DMS53 treated with DMSO at 0.1 percent for 48 hours (cell line): Measurements from ENCODE around the gene C1QTNF5.

Source experiments
- DNase-seq: peaks from one replicate; lab custom pipeline; 2025; ENCODE audit not compliant: unreplicated experiment; lab: John Stamatoyannopoulos, UW

Gene C1QTNF5

DNA sequence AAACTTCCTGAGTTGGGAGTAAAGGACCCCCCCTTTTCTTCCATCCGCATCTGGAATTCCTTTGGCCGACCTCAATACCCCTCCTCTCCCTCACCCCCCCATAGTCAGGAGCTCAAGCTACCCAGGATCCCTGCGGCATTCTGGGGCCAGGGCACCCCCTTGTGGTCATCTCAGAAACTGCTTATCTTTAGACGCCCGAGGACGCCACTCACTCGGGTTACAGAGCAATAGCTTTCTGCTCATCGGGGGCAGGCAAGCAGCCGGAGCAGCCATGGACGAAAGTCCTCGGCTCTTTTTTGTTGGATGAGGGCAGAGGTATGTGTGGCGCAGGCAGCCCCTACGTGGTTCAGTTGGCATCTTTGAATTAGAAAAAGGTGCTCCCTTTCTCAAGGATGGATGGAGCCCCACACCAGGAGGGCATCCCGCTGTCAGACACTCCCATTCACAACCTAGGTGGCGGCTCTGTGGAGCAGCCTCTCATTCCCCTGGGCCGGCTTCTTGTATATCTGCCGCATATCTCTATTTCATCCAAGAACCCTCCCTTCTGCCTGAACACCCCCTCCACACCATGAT is 2.3 kb downstream of the C1QTNF5 start:
- peak; percentile 63 for DNase-seq

DNA sequence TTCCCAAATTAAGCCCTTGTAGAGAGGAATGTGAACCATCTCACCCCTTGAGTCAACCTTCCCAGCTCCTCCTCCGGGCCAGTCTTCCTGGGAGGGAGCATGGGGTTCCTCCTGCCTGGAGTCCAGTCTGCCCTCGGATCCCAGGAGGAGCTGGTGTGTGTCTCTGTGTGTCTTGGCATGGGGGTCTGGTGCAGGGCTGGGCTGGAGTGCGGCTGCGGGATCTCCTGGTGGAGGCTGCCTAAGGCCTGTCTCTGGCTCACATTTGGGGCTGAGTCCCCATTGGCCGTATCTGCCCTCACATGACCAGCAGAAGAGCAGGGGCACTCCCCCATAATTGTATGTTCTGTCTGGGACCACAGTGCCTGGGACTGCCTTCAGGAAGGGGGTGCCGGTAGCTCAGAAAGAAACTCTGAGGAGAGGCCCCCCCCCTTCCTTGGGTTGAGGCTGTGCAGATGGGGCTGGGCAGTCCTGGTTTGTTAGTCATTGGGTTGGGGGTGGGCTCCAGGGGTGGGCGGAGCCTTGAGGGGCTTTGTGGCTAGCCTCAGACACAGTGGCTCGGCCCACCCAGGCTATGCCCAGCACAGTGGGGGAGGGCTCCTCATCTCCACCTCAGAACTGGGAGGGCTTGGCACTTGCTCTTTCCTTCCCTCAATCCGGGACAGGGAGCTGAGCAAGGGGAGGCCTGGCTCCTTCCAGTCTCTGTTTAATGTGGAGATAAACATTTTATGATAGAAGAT is 2.9 kb downstream of the C1QTNF5 start:
- no peak for DNase-seq

DNA sequence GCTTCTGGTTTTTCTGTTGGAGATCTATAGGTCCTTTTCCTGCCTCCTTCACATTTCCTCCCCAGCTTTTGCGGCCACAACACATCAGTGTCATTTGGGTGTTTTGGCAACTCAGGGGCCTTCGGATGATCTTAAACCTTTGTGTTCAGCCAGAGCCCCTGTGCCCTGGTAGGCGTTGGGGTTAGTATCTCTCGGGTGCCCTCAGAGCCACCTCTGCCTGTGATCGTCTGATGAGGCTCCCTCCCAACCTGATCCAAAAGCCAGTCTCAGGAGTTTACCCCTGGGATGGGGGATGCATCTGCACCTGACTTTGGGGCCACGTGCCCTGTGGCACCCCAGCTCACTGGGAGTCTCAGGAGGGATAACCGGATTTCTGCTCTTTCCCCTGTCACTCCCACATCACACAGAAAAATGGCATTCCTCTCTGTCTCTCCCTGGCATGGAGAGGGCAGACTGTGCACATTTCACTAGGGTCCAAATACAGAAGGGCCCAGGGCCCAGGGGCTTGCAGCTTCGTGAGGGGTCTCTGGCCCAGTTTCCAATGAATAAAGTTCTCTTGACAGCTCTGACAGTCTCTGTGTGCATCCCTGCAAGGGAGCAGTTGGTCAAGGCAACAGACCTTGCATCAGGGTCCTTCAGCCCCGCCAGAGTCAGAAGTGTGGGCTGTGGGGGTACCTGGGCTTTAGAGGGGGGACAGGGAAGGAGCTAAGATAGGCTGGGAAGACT is 3.8 kb downstream of the C1QTNF5 start:
- no peak for DNase-seq

DNA sequence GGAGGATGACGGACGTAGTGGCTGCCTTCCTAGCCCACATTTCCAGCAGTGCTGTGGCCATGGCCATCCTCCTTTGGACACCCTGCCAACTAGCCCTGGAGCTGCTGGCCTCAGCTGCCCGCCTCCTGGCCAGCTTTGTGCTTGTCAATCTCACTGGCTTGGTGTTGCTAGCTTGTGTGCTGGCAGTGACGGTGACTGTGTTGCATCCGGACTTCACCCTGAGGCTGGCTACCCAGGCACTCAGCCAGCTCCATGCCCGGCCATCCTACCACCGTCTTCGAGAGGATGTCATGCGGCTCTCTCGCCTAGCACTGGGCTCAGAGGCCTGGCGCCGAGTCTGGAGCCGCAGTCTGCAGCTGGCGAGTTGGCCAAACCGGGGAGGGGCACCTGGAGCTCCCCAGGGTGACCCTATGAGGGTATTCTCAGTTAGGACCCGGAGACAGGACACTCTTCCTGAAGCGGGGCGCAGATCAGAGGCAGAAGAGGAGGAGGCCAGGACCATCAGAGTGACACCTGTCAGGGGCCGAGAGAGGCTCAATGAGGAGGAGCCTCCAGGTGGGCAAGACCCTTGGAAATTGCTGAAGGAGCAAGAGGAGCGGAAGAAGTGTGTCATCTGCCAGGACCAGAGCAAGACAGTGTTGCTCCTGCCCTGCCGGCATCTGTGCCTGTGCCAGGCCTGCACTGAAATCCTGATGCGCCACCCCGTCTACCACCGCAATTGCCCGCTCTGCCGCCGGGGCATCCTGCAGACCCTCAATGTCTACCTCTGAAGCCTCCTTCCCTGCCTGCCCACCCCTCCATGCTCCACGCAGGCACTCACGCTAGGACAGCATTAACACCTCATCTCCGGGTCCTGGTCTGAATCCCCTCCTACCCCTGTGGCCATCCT is 4.8 kb downstream of the C1QTNF5 start:
- no peak for DNase-seq

DNA sequence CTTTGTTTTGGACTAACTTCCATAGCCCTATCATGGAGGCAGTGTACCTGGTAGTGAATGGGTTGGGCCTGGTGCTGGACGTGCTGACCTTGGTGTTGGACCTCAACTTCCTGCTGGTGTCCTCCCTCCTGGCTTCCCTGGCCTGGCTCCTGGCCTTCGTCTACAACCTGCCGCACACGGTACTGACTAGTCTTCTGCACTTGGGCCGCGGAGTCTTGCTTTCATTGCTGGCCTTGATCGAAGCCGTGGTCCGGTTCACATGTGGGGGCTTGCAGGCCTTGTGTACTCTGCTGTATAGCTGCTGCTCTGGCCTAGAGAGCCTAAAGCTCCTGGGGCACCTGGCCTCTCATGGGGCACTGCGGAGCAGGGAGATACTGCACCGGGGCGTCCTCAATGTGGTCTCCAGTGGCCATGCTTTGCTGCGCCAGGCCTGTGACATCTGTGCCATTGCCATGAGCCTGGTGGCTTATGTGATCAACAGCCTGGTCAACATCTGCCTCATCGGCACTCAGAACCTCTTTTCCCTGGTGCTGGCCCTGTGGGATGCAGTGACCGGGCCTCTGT is 5.5 kb downstream of the C1QTNF5 start:
- no peak for DNase-seq

DNA sequence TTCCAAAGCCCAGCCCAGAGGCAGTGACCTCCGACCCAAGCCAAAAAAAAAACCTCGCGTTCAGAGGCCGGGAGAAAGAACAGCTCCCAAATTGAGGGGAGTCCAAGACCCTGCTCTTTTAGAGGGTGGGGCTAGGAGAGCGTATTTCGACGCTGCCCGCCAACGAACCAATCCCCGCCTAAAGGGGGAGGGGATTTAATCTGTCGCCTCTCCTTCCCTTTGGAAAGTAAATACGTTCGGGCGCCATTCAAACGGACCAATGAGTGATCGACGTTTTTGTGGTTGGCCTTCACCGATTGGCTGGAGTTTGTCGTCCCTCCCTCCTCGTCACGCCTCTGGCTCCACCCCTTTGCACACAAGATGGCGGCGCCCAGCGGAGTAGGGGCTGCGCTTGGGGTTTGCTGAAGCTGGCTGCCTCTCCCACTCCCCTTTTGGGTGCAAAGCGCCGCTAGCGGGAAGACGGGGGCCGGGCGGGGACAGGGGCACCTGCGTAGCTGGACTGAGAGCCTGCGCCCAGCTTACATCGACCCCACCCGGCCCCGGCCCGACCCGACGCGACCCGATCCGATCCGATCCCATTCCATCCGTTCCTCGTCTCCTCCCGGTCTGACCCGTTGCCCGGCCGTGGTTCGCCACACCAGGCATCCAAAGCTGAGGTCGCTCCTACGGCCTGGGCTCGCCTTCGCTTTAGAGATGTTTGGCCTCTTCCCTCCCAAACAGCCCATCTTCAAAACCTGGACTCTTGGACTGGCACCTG is 6.3 kb downstream of the C1QTNF5 start, which contains the start of gene RNF26:
Gene RNF26, plus strand, starts transcription at position 354 of the 757 bp plus-strand sequence. CDS start 596 bp downstream, outside the sequence.
- peak; percentile 93 for DNase-seq

DNA sequence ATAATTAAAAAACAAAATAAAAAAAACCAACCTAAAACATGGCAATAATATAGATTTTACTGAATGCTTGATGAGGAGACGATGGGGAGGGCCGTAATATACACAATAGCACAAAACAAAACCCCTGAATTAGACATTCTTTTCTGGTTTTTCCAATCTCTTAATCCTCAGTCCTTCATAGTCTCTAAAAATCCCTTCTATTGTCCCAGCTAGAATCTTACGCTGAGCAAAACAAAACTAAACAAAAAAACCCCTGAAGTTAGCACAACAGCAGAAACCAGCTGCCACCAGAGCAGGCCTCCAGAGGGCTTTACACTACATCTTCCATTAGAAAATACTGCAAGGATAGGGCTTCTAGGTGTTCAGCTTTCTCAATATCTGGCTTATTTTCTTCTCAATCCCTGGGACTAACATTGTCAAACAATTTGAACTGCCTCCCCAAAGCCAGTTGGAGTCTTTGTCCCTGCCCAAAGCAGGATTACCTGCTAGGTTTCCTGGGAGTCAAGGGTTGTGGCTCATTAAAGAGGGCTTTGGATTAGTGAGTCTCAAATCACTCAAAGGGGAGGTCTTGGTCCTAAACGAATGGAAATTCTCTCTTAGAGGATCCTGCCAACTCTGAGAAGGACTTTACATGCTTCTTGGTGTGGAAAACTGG is 8.4 kb downstream of the C1QTNF5 start:
- no peak for DNase-seq

DNA sequence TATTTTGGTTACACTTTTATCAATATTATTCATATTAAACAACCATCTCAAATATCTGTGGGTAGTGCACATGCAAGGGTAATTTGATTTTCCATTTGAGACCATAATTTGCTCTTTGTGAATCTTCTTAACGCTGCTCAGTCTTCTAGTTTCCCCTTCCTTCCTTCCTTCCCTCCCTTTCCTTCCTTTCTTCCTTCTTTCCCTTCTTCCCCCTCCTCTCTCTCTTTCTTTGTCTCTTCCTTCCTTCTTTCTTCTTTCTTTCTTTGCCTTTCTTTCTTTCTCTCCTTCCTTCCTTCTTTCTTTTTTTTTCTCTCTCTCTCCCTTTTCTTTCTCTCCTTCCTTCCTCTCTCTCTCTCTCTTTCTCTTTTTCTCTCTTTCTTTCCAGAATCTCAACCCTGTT is 10.4 kb downstream of the C1QTNF5 start:
- no peak for DNase-seq

DNA sequence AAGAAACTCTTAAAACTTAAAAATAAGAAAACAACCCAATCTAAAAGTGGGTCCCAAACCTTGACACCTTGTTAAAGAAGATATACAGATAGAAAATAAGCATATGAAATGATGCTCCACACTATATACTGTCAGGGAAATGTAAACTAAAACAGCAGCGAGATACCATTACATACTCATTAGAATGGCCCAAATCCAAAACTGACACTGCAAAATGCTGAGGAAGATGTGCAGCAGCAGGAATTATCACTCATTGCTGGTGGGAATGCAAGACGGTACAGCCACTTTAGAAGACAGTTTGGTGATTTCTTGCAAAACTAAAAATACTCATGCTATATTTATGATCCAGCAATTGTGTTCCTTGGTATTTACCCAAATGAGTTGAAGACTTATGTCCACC is 11.4 kb downstream of the C1QTNF5 start:
- no peak for DNase-seq

DNA sequence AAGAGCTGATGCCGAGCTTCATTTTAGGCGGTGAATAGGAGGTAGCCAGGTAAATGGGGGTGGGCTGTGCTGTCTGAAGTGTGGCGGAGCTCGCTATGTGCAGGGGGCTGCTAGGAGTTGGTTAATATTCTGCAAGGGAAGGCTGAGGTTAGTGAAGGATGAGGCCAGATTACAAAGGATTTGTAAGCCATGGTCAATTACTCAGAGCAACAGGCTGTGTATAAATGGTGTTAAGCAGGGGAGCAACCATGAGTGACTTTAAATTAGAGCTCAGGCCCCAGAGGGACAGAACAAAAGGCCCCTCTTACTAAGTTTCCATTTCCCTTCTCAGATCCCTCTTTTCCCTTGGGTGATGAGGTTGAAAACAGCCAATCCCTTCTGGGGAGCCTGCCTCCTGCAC is 16.5 kb downstream of the C1QTNF5 start:
- DNase-seq, result no peak

DNA sequence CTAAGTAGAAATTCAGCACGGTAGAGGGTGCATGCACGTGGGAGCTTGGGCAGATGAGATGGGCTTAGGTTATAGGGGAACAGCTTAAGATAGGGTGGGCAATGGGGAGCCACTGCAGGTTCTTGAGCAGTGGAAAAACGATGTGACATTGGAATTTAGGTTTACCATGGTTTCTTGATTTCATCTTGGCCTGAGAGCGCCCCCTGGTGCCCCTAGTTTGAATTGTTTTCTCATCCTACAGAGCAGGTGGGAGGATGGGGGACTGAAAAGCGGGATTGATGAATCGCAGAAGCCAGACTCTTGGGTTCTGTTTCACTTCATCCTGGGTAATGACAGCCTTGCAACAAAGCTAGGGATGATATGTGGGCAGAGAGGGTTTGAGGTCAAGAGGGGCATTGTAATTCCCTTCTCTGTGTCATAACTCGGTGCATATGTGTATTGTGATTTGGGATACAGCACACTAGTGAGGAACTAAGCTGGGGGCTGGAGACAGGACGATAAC is 17.1 kb downstream of the C1QTNF5 start:
- DNase-seq, result peak; percentile 21

DNA sequence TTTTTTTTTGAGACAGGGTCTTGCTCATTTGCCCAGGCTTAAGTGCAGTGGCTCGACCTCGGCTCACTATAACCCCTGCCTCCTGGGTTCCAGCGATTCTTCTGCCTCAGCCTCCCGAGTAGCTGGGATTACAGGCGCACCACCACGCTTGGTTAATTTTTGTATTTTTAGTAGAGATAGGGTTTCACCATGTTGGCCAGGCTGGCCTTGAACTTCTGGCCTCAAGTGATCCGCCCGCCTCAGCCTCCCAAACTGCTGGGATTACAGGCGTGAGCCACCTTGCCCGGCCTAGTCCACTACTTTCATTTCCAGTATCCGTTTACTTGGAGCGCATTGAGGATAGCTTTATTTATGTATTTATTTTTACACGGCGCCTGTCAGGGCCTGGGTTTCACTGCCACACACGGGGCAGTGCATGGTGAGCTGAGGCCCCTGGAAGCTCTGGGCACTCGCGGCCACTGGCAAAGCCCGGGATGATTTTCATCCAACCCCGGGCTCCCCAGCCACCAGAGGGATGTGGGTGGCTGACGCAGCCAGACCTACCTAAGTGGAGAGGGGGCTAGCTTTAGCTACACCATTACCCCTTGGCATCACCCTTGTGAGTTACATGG is 17.7 kb downstream of the C1QTNF5 start:
- no peak for DNase-seq

DNA sequence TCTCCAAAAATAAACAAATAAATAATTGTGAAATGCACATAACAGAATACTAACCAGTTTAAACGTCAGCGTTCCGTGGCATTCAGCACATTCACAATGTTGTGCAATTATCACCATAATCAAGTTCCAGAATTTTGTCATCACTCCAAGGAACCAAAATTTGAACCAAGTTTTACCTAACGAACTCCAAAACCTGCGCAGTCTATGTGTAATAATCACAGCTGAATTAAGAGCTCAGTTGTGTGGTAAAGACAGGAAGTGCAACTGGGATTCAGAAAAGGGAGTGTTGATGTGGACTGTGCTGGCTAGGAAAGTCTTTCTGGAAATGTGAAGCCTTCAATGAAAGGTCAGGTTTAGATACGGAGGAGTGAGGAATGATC is 18.3 kb downstream of the C1QTNF5 start:
- DNase-seq, result peak; percentile 8

DNA sequence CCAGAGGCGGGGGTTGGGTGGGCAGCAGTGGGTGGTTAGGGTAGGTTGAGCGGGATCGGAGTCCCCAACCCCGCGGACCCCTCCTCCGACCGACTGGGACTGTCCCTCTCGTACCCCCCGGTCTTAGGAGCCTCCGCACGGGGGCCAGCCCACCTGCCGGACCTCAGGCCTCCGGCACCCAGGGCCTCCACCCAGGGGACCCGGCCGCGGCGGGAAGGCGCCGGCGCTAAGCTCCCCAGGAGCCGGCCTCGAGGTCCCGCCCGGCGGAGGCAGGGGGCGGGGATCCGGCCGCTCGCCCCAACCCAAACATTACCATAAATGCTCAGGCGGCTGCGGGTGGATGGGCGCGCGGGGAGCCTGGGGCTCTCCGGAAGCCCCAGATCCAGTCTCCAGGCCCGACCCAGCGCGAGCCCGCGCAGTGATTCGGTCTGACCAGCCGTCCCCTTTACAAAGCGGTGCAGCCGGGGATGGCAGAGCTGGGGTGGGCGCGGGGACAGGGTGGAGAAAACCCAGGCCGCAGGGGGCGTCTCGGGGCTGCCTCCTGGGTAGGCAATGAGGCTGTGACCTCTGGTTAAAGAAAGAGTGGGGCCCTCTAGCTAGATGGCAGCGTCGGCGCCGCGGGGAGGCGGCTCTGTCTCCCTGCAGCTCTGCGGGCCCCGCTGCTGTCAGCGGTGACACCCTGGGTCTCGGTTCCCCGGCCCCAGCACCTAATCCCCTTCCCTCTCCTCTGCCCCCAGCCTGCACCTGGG is 19.7 kb downstream of the C1QTNF5 start:
- DNase-seq, result peak; percentile 64

DNA sequence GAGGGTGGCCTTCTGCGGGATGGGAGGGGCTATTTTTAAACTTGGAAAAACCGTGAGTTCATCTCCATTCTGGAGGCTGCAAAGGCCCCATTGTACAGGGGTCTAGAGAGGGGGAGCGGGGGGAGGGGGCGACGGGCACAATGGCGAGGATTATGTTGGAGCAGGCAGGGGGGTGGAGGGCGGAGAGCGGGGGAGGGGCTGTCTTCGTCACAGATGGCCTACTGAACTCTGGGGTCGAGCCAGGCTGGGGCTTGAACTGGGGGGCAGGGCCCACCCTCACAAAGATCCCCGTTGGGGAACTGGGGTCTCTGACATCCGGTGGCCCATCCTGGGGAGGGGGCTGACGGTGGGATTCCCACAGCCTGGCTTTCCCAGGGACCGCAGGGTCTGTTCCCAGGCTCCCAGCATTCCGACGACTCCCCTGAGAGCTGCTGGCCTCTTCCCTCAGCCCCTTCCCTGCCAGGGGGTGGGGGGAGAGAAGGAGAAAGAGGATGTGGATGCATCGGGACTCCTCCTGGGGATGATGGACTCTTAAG is 20.4 kb downstream of the C1QTNF5 start:
- no peak for DNase-seq

DNA sequence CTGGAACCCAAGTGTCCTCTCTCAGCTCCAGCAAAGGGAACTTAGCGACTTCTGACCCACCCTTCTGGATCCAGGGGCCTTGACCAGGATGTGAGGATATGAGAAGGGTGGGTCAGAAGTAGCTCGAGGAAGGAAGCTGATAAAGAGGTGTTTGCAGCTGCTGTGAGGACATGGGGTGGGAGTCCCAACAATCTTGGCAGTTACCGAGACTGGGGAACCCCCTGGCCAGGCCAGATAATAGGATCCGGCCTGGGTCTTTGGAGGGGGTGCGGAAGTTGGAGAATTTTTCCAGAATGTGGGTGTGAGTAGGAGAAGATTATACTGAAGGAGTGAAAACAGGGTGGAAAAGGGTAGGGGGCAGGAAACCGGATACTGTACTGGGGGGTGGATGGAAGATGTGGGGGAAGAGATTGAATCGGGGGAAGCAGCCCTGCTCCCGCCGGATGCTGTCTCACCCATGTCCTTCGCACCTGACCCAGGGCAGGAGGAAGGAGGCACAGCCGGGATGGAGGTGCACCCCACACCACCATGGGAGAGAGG is 20.9 kb downstream of the C1QTNF5 start:
- DNase-seq, result no peak

DNA sequence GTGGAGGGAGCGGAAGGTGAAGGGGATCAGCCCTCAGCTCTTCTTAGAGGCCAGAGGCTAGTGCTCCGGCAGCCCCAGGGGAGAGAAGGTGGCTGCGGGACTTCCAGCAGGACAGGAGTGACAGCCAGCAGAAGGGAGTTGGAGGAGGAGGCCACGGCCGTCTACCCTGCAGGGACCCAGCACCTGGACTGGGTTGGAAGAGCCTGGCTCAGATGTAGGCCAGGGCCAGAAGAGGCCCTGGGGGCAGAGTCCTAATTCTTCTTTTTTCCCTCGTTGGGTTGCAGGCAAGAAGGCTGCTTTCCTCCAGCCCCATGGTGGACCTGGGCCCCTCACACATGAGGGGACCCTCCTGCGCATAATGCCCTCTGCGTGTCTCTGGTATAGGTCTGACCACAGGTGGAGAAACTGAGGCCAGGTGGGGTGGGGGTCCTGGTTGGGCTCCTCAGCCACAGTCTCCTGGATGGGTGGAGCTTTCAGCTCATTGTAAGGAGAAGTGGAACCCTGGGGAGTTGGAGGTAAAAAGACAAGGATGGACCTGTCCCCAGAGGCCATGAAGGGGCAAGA is 21.5 kb downstream of the C1QTNF5 start:
- no peak for DNase-seq
